Astrocyte of the cerebellum (primary cell): ENCODE results near the gene IFNGR2.

Experiments used
- DNase-seq: peaks from one replicate; pipeline ENCODE4 v3.0.0-alpha.2; 2011; ENCODE audit warnings: low read depth
- H3K4me3 ChIP-seq: 2 replicates; pipeline ENCODE4 v1.5.1; 2011; ENCODE audit warnings: mild to moderate bottlenecking, low read depth, low read length, moderate library complexity
- in situ Hi-C: cut with HindIII; loops from 2 replicates; pipeline ENCODE4 v1.10.0; 2017; ENCODE audit warnings: low sequenced_read_pairs
- TF ChIP-seq, protein P1 (sequence below): IDR thresholded peaks from 2 replicates; pipeline ENCODE4 v1.5.1; 2012; ENCODE audit warnings: low read length, low read depth, moderate library complexity, mild to moderate bottlenecking; ENCODE audit errors: missing control alignments

Gene IFNGR2

DNA sequence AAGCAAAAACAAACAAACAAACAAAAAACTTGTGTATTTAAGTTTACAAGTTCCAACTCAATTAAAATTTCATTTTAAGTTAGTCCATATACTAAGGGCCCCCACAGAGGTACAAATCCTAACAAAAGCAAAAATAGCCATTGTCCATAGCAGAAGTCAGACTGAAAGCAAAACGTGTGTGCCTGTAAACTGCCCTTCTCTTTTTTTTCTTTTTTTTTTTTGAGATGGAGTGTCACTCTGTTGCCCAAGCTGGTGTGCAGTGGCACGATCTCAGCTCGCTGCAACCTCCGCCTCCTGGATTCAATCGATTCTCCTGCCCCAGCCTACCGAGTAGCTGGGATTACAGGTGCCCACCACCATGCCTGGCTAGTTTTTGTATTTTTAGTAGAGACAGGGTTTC, 11.6 kb upstream of the IFNGR2 start:
- in situ Hi-C loops, result no loop called here
- DNase-seq, result no peak

DNA sequence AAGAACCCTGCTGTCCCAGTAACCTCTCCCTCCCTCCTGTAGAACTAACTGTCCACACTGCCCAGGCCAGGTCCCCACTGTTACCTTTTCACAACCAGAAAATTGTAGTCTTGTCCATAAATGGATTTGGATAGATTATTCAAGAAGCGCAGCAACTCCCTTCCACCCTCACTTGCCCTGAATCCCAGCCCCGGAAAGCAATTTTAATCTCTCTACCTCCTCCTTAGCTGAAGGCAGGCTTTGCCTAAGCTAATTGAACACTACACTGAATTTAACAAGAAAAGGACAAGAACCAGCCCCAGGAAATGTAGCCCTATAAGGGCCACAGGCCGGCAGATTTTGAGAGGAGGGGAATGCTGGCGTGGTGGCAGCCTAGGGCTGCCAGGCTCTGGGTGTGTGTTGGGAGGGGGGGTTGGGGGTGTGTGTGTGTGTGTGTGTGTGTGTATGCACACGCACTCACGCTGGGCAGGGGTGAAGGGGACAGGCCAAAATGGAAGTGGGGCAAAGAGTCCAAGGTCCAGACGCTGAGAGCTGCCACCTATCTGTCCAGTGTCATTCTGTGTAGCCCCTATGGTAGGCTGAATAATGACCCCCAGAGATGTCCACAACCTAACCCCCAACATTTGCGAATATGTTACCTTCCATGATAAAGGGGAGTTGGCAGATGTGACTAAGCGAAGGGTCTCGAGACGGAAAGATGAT, 10.8 kb upstream of the IFNGR2 start:
- TF ChIP-seq, protein P1, sequence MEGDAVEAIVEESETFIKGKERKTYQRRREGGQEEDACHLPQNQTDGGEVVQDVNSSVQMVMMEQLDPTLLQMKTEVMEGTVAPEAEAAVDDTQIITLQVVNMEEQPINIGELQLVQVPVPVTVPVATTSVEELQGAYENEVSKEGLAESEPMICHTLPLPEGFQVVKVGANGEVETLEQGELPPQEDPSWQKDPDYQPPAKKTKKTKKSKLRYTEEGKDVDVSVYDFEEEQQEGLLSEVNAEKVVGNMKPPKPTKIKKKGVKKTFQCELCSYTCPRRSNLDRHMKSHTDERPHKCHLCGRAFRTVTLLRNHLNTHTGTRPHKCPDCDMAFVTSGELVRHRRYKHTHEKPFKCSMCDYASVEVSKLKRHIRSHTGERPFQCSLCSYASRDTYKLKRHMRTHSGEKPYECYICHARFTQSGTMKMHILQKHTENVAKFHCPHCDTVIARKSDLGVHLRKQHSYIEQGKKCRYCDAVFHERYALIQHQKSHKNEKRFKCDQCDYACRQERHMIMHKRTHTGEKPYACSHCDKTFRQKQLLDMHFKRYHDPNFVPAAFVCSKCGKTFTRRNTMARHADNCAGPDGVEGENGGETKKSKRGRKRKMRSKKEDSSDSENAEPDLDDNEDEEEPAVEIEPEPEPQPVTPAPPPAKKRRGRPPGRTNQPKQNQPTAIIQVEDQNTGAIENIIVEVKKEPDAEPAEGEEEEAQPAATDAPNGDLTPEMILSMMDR, result no peak
- no peak for DNase-seq
- in situ Hi-C loops, result no loop called here
- no peak overlapping the region for H3K4me3 ChIP-seq

More for the DNA sequence above, 11.6 kb upstream of the IFNGR2 start:
- H3K4me3 ChIP-seq, result no peak overlapping the region
- TF ChIP-seq, protein P1, result no peak

DNA sequence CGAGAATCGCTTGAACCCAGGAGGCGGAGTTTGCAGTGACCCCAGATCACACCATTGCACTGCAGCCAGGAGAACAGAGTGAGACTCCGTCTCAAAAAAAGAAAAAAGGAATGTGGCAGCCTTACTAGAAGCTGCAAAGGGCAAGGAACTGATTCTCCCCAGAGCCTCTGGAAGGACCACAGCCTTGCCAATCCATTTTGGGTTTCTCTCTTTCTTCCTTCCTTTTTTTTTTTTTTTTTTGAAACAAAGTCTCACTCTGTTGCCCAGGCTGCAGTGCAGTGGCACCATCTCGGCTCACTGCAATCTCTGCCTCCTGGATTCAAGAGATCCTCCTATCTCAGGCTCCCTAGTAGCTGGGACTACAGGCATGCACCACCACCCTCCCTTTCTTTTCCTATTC, 9.9 kb upstream of the IFNGR2 start:
- no peak for DNase-seq
- no peak overlapping the region for H3K4me3 ChIP-seq
- in situ Hi-C loops, result no loop called here
- TF ChIP-seq, protein P1, result no peak

DNA sequence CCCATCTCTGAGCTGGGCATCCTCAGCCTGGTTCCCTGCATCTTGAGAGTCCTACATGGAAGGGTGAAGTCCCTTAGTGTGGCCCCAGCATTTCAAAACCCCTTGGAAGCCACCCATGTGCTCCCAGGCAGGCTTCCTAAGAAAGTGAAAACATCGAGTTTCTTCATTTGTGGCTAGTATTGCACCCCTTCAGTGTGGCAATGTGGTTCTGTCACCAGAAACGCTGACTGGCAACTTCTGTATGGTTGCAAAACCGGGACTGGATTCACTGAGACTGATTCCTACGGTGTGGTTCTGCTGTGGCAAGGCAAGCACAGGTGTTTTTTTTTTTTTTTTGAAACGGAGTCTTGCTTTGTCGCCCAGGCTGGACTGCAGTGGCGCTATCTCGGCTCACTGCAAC, 9.0 kb upstream of the IFNGR2 start:
- in situ Hi-C loops, result no loop called here
- no peak for DNase-seq
- TF ChIP-seq, protein P1, result no peak
- H3K4me3 ChIP-seq, result no peak overlapping the region

DNA sequence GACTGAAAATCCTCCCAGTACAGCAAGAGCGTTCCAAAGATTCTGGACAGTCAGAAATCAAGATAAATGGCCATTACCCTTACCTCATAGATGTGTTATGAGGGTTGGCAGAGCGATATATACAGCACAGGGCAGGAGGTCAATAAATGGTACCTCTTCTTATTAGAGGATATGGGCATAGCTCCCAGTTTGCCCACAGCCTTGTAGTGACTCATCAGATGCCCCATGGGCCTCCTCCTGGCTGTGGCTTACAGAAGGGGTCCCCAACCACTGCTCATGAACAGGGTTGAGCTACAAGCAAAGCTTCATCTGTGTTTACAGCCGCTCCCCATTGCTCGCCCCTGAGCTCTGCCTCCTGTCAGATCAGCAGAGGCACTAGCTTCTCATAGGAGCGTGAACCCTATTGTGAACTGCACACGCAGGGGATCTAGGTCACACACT, 7.3 kb upstream of the IFNGR2 start:
- H3K4me3 ChIP-seq, result no peak overlapping the region
- in situ Hi-C loops, result no loop called here
- no peak for DNase-seq
- TF ChIP-seq, protein P1, result no peak

DNA sequence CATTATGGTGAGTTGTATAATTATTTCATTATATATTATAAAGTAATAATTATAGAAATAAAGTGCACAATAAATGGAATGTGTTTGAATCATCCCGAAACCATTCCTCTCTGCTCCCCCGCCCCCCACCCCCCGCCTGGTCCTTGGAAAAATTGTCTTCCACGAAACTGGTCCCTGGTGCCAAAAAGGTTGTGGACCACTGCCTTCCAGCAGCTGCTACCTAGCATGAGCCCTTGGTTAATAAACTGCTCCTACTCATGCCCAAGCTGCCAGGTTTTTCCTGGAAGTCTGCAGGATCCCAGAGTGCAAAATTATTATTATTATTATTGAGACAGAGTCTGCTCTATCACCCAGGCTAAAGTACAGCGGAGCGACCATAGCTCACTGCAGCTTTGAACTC, 6.8 kb upstream of the IFNGR2 start:
- in situ Hi-C loops, result no loop called here
- TF ChIP-seq, protein P1, result no peak
- no peak overlapping the region for H3K4me3 ChIP-seq
- DNase-seq, result no peak

DNA sequence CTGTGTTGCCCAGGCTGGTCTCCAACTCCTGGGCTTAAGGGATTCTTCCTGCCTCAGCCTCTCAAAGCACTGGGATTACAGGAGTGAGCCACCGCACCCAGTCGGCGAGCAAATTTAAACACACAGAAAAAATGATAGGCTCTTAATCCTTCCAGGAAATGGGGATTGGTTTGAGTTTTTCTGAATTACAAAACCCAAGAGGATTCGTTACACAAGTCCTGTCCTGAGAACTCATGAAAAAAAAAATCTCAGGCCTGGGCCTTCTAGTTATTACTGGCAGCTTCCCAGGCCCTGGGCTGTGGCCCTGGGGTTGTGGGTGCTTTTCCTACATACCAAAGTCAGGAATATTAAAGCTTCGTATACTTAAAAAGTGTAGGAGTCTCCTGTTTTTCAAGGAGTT, 6.3 kb upstream of the IFNGR2 start:
- TF ChIP-seq, protein P1, result no peak
- DNase-seq, result peak; percentile 66
- in situ Hi-C loops, result no loop called here
- H3K4me3 ChIP-seq, result no peak overlapping the region
